Epithelial cell of esophagus (primary cell): ENCODE results near the gene FAM124A.

Experiments
- DNase-seq: peaks from one replicate; pipeline ENCODE4 v3.0.0; 2010; ENCODE audit warnings: low read depth
- H3K4me3 ChIP-seq: 2 replicates; pipeline ENCODE4 v1.5.1; 2011; ENCODE audit warnings: mild to moderate bottlenecking, low read length, control low read depth
- TF ChIP-seq, protein P1 (sequence below): IDR thresholded peaks from 2 replicates; pipeline ENCODE4 v1.5.1; 2011; ENCODE audit warnings: low read depth, mild to moderate bottlenecking, low read length, control low read depth, inconsistent platforms; ENCODE audit not compliant: insufficient read depth; ENCODE audit errors: missing control alignments

The FAM124A gene

DNA sequence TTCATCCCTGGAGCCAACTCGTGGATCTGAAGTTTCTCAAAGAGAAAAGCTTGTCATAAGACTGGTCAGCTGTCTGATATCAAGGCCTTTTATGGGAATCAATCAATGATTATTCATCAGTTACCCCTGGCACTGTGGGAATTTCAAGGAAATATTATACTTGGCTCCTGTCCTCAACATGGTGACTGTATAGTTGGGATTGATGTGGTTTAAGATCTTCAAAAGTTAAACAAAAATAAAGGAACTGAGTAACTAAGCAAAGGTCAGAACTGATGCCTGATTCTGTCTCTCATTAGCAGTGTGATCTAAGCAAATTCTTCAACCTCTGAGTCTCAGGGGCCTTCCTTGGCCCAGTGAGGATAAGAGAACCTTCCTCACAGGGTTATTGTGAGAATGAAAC lies 95.1 kb downstream of the FAM124A start:
- TF ChIP-seq, protein P1, sequence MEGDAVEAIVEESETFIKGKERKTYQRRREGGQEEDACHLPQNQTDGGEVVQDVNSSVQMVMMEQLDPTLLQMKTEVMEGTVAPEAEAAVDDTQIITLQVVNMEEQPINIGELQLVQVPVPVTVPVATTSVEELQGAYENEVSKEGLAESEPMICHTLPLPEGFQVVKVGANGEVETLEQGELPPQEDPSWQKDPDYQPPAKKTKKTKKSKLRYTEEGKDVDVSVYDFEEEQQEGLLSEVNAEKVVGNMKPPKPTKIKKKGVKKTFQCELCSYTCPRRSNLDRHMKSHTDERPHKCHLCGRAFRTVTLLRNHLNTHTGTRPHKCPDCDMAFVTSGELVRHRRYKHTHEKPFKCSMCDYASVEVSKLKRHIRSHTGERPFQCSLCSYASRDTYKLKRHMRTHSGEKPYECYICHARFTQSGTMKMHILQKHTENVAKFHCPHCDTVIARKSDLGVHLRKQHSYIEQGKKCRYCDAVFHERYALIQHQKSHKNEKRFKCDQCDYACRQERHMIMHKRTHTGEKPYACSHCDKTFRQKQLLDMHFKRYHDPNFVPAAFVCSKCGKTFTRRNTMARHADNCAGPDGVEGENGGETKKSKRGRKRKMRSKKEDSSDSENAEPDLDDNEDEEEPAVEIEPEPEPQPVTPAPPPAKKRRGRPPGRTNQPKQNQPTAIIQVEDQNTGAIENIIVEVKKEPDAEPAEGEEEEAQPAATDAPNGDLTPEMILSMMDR = no peak
- DNase-seq = no peak
- H3K4me3 ChIP-seq = no peak overlapping the region

DNA sequence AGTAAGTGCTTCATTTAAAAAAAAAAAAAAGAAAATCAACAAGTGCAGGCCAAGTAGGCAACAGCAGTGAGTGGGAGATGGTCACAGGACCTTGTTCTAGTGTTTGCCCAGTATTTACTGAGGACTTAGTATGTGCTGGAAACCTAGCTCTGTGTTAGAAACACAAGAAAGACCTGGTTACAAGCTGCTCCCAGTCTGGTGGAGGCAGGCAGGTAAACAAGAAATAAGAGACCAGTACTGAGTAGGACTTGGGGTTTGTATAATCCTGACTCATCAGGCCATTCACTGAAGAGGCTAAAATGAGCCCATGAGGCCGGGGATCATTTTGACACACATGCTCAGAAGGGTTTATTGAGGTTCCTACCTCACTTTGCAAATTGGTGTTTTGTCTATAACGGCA lies 95.8 kb downstream of the FAM124A start:
- TF ChIP-seq, protein P1 = no peak
- no peak overlapping the region for H3K4me3 ChIP-seq
- DNase-seq = no peak

DNA sequence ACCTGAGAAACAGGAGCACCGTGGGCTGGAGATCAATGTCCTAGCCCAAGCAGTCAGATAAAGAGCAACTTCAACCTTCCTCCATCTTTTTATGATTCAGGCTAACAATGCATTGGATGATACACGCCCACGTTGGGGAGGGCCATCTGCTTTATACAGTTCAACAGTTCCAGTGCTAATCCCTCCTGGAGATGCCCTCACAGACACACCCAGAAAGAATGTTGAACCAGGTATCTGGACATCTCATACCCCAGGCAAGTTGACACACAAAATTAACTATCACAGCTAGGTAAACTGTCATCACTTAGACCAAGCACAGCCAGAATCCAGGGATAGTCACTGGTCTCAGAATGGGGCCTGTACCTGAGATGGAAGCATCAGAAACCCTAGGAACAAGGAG lies 96.7 kb downstream of the FAM124A start:
- no peak for DNase-seq
- no peak overlapping the region for H3K4me3 ChIP-seq
- TF ChIP-seq, protein P1 = no peak

DNA sequence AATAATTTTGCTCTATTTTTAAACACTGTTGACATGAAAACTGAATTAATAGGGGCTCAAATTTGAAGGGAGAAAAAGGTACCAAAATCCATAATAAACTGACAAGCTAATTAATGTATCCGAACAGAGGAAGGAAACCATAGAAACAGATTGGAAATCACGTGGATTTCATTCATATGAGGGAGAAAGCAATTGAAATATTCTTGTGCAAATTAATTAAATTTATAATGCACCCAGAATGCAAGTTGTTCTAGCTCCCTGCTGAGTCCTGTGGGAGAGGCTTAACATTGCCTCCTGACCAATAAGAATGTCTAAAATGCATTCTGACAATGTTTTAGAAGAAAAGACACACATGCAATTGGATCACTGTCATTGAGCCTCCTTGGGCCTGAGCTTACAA lies 99.6 kb downstream of the FAM124A start:
- DNase-seq = no peak
- TF ChIP-seq, protein P1 = no peak
- H3K4me3 ChIP-seq = no peak overlapping the region

DNA sequence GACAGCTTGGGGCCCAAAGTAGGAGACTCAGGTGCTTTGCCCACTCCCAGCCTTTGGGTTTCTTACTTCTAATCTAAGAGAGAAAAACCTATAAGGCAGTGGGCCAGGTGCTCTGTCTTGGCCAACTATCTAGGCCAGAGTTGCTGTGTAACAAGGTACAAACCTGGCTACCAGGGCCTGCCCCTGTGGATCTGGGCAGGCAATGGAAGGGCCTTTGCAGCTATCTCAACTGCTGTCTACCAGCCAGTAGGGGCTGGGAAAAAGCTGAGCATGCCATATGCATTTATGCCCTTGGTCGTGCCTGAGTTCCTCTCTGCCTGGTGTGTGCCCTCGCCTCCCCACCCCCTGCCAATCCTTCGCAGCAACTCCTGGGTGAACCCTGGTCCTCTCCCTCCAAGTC lies 100.6 kb downstream of the FAM124A start:
- TF ChIP-seq, protein P1 = no peak
- no peak for DNase-seq
- no peak overlapping the region for H3K4me3 ChIP-seq

DNA sequence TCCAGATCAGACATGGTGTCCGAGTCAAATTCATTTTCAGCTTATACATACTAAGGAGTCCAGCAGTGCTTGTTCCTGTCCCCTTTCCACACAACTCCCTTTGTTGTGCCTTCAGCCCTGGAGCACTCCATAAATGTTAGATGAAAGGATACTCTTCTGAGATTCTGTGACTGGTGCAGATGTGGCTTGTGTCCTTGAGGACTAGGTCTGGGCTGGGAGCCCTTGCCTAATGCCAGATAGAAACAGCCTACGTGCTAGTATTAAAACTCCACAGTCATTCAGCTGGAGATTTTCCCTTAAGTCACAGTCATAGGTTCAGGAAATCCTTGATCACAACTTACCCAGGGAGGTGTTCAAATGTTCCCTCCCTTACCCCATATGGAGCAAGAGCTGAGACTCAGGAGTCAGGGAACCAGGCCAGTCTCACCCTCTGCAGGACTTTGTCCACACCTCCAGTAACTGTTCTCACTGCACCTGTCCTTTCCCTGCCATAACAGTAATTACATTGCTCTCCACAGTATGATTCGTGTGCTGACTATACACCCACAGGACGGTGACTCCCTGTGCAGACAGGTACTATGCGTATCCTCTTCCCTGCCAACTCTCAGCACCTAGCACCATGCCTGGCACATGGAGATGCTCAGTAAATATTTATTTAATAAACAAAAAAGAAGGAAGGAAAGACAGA lies 101.8 kb downstream of the FAM124A start:
- TF ChIP-seq, protein P1 = no peak
- H3K4me3 ChIP-seq = no peak overlapping the region
- peak; percentile 16 for DNase-seq
